ENCODE data around the gene CNOT2. TPM values are rescaled to one million over a fixed set of nuclear protein-coding genes. Genes with fewer than 3 reads are reported as not detected.
A peak's percentile ranks its signal among the peaks of the same experiment; 100 is the strongest.

Gene CNOT2
- total RNA-seq, 2 experiments from 2014 or later, result 63.3 to 77.7 TPM

DNA sequence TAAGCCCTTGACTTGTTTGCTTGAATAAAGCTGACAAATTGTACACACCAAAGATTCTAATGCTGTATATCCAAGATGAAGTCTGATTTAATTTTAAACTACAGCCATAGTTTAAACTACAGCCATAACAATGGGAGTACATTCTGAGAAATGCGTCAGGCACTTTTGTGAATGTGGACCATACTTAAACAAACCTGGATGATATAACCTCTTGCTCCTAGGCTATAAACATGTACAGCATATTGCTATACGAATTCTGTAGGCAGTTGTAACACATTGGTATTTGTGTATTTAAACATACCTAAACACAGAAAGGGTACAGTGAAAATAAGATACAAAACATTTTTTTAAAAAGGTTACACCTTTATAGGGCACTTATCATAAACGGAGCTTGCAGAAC is 63.4 kb downstream of the CNOT2 start:
- ATAC-seq (no peak), DNase-seq (no peak)
- Mint-ChIP-seq H3K36me3 (ENCODE audit: low read depth) (peaks cover 38% of the 10 kb centered on the region), H3K4me1 (peaks cover 51% of the 10 kb centered on the region), H3K4me3 (no peak overlapping the region), H3K27me3 (no peaks in the 10 kb centered on the region), H3K27ac (no peak overlapping the region), H3K9me3 (ENCODE audit: low read depth) (peaks cover 9% of the 10 kb centered on the region)
- POLR2A ChIA-PET, result interaction anchor here (0.6 kb wide), 1 partner anchor 1306 kb away, joined by 8 read pairs; no protein-coding TSS in a partner anchor
- intact Hi-C loops (cut with DNase I, micrococcal nuclease), result loop anchor here in 1 of 2 experiments (5.0 kb wide), 1 partner anchor 64 kb away; the partner anchor contains the start of gene CNOT2
- CTCF ChIA-PET, result no interaction called here

DNA sequence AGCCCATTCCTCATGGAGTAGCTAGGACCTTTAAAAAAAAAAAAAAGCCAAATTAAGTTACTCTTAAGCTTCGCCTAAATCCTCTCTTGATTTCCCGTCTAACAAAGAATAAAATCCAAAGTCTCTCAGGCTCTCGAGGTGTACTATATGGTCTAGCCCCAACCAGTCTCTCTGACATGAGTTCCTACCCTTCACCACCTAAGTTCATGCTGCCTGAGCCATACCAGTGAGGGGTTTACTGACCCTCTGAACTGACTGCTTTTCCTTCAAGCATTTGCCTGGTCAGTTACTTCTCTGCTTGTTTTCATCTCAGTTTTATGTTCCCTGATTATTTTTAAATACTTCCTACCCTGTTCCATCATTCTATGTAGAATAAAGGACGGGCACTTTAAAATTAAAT is 64.6 kb downstream of the CNOT2 start:
- CTCF ChIA-PET, result interaction anchor here (0.9 kb wide), 1 partner anchor 9 kb away, joined by 3 read pairs; no protein-coding TSS in a partner anchor

DNA sequence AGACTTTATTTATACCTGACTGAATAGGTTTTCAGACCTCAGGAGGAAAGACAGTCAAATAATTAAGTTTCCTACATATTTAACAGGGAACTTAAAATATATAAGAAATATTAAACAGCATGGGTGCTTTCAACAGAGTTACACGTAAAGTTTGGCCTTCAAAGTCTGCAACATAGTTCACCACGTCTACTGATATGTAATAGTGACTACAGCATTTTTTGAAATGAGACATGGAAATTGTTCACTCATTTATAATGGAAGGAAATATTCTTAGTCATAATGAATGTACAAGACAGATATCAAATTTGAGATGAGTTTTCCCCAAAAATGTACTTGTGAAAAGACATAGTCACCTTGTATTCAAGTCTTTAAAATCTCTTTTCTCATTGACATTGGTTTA is 66.1 kb downstream of the CNOT2 start:
- intact Hi-C loops (cut with DNase I, micrococcal nuclease), result loop anchor here in 1 of 2 experiments (5.0 kb wide), 1 partner anchor 67 kb away; the partner anchor contains the start of gene CNOT2

More for the DNA sequence above, 64.6 kb downstream of the CNOT2 start:
- H3K4me3 Mint-ChIP-seq, result no peak overlapping the region
- peaks cover 51% of the 10 kb centered on the region for H3K4me1 Mint-ChIP-seq
- no peak for DNase-seq
- POLR2A ChIA-PET, result no interaction called here
- peaks cover 7% of the 10 kb centered on the region for H3K9me3 Mint-ChIP-seq (ENCODE audit: low read depth)
- no peak for ATAC-seq
- H3K27me3 Mint-ChIP-seq, result no peaks in the 10 kb centered on the region
- no peak overlapping the region for H3K27ac Mint-ChIP-seq
- intact Hi-C loops (cut with DNase I, micrococcal nuclease), result loop anchor here in 1 of 2 experiments (5.0 kb wide), 1 partner anchor 66 kb away; the partner anchor contains the start of gene CNOT2
- peaks cover 33% of the 10 kb centered on the region for H3K36me3 Mint-ChIP-seq (ENCODE audit: low read depth)

DNA sequence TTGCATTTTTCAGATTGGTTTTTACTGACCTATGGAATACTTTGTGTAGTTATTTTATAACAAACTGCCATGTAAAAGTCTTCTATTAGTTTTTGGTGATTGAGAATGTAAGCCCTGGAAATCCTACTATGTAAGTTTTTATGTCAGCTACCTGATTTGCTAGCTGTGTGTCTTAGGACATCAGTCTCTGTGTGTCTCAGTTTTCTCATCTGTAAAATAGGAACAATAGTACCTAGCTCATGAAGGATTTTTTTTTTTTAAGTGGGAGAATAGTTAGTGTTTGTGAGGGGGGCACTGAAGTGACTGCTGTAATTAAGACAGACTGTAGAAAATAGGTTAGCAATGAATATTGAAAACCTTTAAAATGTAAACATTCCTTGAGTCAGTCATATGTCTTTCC is 70.9 kb downstream of the CNOT2 start:
- ChIA-PET CTCF (no interaction called here), POLR2A (interaction anchor here (0.6 kb wide), 1 partner anchor 1193 kb away, joined by 3 read pairs; no protein-coding TSS in a partner anchor)
- Mint-ChIP-seq H3K27me3 (no peaks in the 10 kb centered on the region), H3K27ac (no peak overlapping the region), H3K36me3 (ENCODE audit: low read depth) (peaks cover 21% of the 10 kb centered on the region), H3K4me3 (no peak overlapping the region), H3K4me1 (peaks cover 43% of the 10 kb centered on the region), H3K9me3 (ENCODE audit: low read depth) (no peaks in the 10 kb centered on the region)
- ATAC-seq (no peak), DNase-seq (no peak)
- intact Hi-C loops (cut with DNase I, micrococcal nuclease), result no loop called here

More for the DNA sequence above, 66.1 kb downstream of the CNOT2 start:
- Mint-ChIP-seq H3K36me3 (ENCODE audit: low read depth) (peaks cover 27% of the 10 kb centered on the region), H3K4me1 (peaks cover 50% of the 10 kb centered on the region), H3K4me3 (no peak overlapping the region), H3K9me3 (ENCODE audit: low read depth) (no peaks in the 10 kb centered on the region), H3K27me3 (no peaks in the 10 kb centered on the region), H3K27ac (no peak overlapping the region)
- POLR2A ChIA-PET, result no interaction called here
- CTCF ChIA-PET, result interaction anchor here (0.8 to 1.1 kb wide), 2 partner anchors 22 to 26 kb away, joined by 3 read pairs; no protein-coding TSS in a partner anchor
- ATAC-seq (peak; percentile 60), DNase-seq (no peak)

DNA sequence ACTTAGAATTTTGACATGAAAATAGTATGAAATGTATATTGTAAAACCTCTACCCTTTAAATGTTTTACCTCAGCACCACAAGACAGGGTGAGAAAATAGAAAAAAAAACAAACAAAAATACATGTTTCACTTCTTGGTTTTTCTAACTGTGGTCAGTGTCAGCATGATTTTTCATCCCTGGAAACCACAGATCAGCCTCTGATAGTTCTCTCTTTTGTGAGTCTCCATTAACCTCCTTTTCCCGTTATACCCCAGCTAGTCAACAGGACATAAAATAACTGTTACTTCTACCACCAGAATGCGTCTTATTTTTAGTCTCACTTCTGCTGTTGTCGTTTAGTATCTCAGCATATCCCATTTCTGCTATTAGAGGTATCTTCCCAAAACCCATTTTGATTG is 74.5 kb downstream of the CNOT2 start:
- POLR2A ChIA-PET, result no interaction called here
- Mint-ChIP-seq H3K27ac (no peak overlapping the region), H3K36me3 (ENCODE audit: low read depth) (peaks cover 28% of the 10 kb centered on the region), H3K27me3 (no peaks in the 10 kb centered on the region), H3K4me1 (peaks cover 39% of the 10 kb centered on the region), H3K9me3 (ENCODE audit: low read depth) (no peaks in the 10 kb centered on the region), H3K4me3 (no peak overlapping the region)
- CTCF ChIA-PET, result interaction anchor here (0.8 kb wide), 1 partner anchor 9 kb away, joined by 3 read pairs; no protein-coding TSS in a partner anchor
- DNase-seq, result no peak
- no peak for ATAC-seq
- intact Hi-C loops (cut with DNase I, micrococcal nuclease), result no loop called here

- Mint-ChIP-seq H3K27ac (no peak overlapping the region), H3K4me3 (no peak overlapping the region), H3K9me3 (ENCODE audit: low read depth) (no peaks in the 10 kb centered on the region), H3K36me3 (ENCODE audit: low read depth) (peaks cover 26% of the 10 kb centered on the region), H3K27me3 (no peaks in the 10 kb centered on the region), H3K4me1 (peaks cover 32% of the 10 kb centered on the region)
- intact Hi-C loops (cut with DNase I, micrococcal nuclease), result no loop called here
- ChIA-PET CTCF (interaction anchor here (1.6 kb wide), 1 partner anchor 12 kb away, joined by 3 read pairs; no protein-coding TSS in a partner anchor), POLR2A (no interaction called here)
- DNase-seq (no peak), ATAC-seq (no peak)
Measured at GRCh38 chr12:70319605-70320004, 76.4 kb downstream of the CNOT2 start.

DNA sequence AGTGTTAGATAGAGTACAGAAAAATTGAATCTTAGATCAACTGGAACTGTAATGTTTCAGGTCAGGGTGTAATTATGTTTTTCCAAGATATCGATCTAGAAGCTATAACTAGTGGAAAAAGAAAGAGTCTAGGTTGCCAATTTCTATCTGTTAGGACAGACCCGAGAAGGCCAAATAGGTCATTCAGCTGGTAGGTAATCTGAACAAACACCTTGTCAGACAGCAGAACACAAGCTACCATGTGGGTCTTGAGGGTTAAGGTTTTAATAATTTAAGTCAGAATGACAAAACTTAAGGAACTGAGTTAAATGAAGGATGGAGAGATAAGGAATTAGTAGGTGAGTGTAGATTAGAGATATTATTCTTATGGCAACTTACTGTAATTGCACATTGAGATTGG is 78.0 kb downstream of the CNOT2 start:
- intact Hi-C loops (cut with DNase I, micrococcal nuclease), result no loop called here
- H3K27me3 Mint-ChIP-seq, result no peaks in the 10 kb centered on the region
- peaks cover 24% of the 10 kb centered on the region for H3K4me1 Mint-ChIP-seq
- CTCF ChIA-PET, result interaction anchor here (0.8 to 1.7 kb wide), 3 partner anchors 9 to 17 kb away, joined by 3 to 5 read pairs (median 3); no protein-coding TSS in a partner anchor
- POLR2A ChIA-PET, result interaction anchor here (0.5 kb wide), 1 partner anchor 372 kb away, joined by 4 read pairs; no protein-coding TSS in a partner anchor
- H3K36me3 Mint-ChIP-seq (ENCODE audit: low read depth), result peaks cover 28% of the 10 kb centered on the region
- H3K9me3 Mint-ChIP-seq (ENCODE audit: low read depth), result no peaks in the 10 kb centered on the region
- ATAC-seq (no peak), DNase-seq (no peak)
- H3K27ac Mint-ChIP-seq, result no peak overlapping the region
- no peak overlapping the region for H3K4me3 Mint-ChIP-seq

DNA sequence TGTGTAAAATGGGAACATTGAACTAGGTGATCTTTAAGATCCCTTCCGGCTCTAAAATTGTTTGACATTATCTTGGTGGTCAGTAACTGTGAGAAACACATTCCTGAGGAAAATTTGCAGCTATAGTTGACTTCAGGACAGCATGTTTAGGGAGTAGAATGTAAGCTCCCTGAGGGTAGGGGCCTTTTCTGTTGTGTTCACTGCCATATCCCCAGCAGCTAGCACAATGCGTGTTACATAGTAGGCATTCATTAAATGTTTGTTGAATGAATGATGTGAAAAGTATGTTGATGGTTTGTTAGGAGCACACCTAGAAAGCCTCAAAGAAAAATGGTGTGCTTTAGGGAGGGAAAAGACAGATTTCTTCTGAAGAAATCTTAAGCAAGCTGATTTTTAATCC is 84.3 kb downstream of the CNOT2 start:
- intact Hi-C loops (cut with DNase I, micrococcal nuclease), result no loop called here
- ATAC-seq, result no peak
- POLR2A ChIA-PET, result no interaction called here
- DNase-seq, result no peak
- Mint-ChIP-seq H3K36me3 (ENCODE audit: low read depth) (peaks cover 41% of the 10 kb centered on the region), H3K27me3 (no peaks in the 10 kb centered on the region), H3K4me3 (no peak overlapping the region), H3K9me3 (ENCODE audit: low read depth) (no peaks in the 10 kb centered on the region), H3K4me1 (peaks cover 28% of the 10 kb centered on the region), H3K27ac (no peak overlapping the region)
- CTCF ChIA-PET, result interaction anchor here (0.5 to 1.4 kb wide), 2 partner anchors 22 to 249 kb away, joined by 4 read pairs; no protein-coding TSS in a partner anchor

- intact Hi-C loops (cut with DNase I, micrococcal nuclease), result no loop called here
- DNase-seq (no peak), ATAC-seq (no peak)
- Mint-ChIP-seq H3K9me3 (ENCODE audit: low read depth) (no peaks in the 10 kb centered on the region), H3K4me3 (no peak overlapping the region), H3K36me3 (ENCODE audit: low read depth) (peaks cover 32% of the 10 kb centered on the region), H3K27me3 (no peaks in the 10 kb centered on the region), H3K27ac (no peak overlapping the region), H3K4me1 (peaks cover 30% of the 10 kb centered on the region)
- ChIA-PET CTCF (interaction anchor here (0.6 to 1.2 kb wide), 2 partner anchors 24 to 34 kb away, joined by 3 read pairs; no protein-coding TSS in a partner anchor), POLR2A (no interaction called here)
Measured at GRCh38 chr12:70329728-70330127, 86.5 kb downstream of the CNOT2 start.

- H3K27me3 Mint-ChIP-seq, result no peaks in the 10 kb centered on the region
- no peaks in the 10 kb centered on the region for H3K9me3 Mint-ChIP-seq (ENCODE audit: low read depth)
- DNase-seq (no peak), ATAC-seq (no peak)
- H3K4me3 Mint-ChIP-seq, result no peak overlapping the region
- peaks cover 30% of the 10 kb centered on the region for H3K4me1 Mint-ChIP-seq
- H3K36me3 Mint-ChIP-seq (ENCODE audit: low read depth), result peaks cover 28% of the 10 kb centered on the region
- no peak overlapping the region for H3K27ac Mint-ChIP-seq
- POLR2A ChIA-PET, result no interaction called here
- CTCF ChIA-PET, result interaction anchor here (1.2 kb wide), 1 partner anchor 25 kb away, joined by 3 read pairs; no protein-coding TSS in a partner anchor
- intact Hi-C loops (cut with DNase I, micrococcal nuclease), result no loop called here
Measured at GRCh38 chr12:70330158-70330557, 86.9 kb downstream of the CNOT2 start.

- ATAC-seq (no peak), DNase-seq (no peak)
- H3K4me3 Mint-ChIP-seq, result no peak overlapping the region
- intact Hi-C loops (cut with DNase I, micrococcal nuclease), result no loop called here
- H3K27me3 Mint-ChIP-seq, result no peaks in the 10 kb centered on the region
- no peaks in the 10 kb centered on the region for H3K9me3 Mint-ChIP-seq (ENCODE audit: low read depth)
- ChIA-PET POLR2A (no interaction called here), CTCF (interaction anchor here (1.3 kb wide), 1 partner anchor 12 kb away, joined by 3 read pairs; no protein-coding TSS in a partner anchor)
- H3K4me1 Mint-ChIP-seq, result peaks cover 23% of the 10 kb centered on the region
- peaks cover 23% of the 10 kb centered on the region for H3K36me3 Mint-ChIP-seq (ENCODE audit: low read depth)
- no peak overlapping the region for H3K27ac Mint-ChIP-seq
Measured at GRCh38 chr12:70332236-70332635, 89.0 kb downstream of the CNOT2 start.

DNA sequence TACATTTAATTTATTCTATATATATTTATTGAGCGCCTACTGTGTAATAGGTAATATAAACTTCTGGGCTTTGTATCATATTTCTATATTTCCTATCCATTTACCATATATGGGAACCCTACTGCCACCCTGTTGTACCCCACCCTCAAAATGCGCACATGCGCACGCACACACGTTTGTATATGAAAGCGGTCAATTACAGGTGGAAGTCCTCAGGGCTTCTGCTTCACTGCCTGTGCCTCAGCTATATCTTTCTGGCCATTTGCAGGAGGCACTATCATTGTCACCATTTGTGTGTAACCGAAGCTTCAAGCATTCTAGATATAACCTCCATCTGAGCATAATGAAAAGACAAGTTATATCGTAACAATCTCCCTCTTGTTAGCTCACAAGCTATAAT is 91.5 kb downstream of the CNOT2 start:
- ChIA-PET POLR2A (no interaction called here), CTCF (interaction anchor here (1.1 to 1.5 kb wide), 2 partner anchors 18 to 23 kb away, joined by 3 read pairs; no protein-coding TSS in a partner anchor)
- H3K4me3 Mint-ChIP-seq, result no peak overlapping the region
- peaks cover 18% of the 10 kb centered on the region for H3K4me1 Mint-ChIP-seq
- DNase-seq (no peak), ATAC-seq (no peak)
- no peaks in the 10 kb centered on the region for H3K9me3 Mint-ChIP-seq (ENCODE audit: low read depth)
- H3K36me3 Mint-ChIP-seq (ENCODE audit: low read depth), result peaks cover 25% of the 10 kb centered on the region
- H3K27ac Mint-ChIP-seq, result no peak overlapping the region
- intact Hi-C loops (cut with DNase I, micrococcal nuclease), result no loop called here
- no peaks in the 10 kb centered on the region for H3K27me3 Mint-ChIP-seq
